ENCODE measurements around the gene SLC4A5. TPM values are rescaled to one million over a fixed set of nuclear protein-coding genes. Genes with fewer than 3 reads are reported as not detected.

SLC4A5 gene
- total and polyA plus RNA-seq, 7 donors: under 0.01 to 12.2 (median 1.8) TPM

DNA sequence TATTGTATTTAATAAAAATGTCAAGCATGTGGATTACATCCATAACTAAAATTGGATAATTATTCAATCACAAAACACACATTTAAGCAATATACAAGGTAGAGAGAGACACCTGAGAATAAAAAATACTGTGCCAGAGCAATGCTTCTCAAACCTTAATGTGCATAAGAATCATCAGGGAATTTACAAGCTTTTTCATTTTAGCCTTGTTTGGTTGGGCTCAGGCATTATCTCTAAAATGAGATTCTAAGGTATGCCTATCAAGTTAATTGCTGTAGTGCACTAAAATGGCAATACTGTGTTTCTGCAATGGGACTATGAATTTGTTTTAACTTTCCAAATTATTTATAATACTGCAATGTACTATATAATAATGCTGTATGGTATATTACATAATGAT is 165.5 kb downstream of the SLC4A5 start:
- intact Hi-C loops (cut with DNase I): loop anchor here (2.0 kb wide), 2 partner anchors 21 to 29 kb away; partner anchors contain the start of gene MTHFD2
- peak overlapping the region; percentile 96 to 99 (median 97) for H3K27ac ChIP-seq
- no peak for TF ChIP-seq EP300 (IDR thresholded peaks at IDR 0.05)
- TF ChIP-seq, protein P1, sequence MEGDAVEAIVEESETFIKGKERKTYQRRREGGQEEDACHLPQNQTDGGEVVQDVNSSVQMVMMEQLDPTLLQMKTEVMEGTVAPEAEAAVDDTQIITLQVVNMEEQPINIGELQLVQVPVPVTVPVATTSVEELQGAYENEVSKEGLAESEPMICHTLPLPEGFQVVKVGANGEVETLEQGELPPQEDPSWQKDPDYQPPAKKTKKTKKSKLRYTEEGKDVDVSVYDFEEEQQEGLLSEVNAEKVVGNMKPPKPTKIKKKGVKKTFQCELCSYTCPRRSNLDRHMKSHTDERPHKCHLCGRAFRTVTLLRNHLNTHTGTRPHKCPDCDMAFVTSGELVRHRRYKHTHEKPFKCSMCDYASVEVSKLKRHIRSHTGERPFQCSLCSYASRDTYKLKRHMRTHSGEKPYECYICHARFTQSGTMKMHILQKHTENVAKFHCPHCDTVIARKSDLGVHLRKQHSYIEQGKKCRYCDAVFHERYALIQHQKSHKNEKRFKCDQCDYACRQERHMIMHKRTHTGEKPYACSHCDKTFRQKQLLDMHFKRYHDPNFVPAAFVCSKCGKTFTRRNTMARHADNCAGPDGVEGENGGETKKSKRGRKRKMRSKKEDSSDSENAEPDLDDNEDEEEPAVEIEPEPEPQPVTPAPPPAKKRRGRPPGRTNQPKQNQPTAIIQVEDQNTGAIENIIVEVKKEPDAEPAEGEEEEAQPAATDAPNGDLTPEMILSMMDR (IDR thresholded peaks at IDR 0.05): no peak
- TF ChIP-seq POLR2A (IDR thresholded peaks at IDR 0.05): no peak
- no peak for TF ChIP-seq POLR2AphosphoS5 (IDR thresholded peaks at IDR 0.05)
- H3K9me3 ChIP-seq: no peaks in the 10 kb centered on the region
- H3K27me3 ChIP-seq: no peaks in the 10 kb centered on the region
- H3K4me3 ChIP-seq: peak overlapping the region; percentile 71 to 98 (median 86)
- DNase-seq: no peak
- H3K36me3 ChIP-seq: no peaks in the 10 kb centered on the region
- peaks cover 0 to 45% (median 37%) of the 10 kb centered on the region in 4 donors for H3K4me1 ChIP-seq

DNA sequence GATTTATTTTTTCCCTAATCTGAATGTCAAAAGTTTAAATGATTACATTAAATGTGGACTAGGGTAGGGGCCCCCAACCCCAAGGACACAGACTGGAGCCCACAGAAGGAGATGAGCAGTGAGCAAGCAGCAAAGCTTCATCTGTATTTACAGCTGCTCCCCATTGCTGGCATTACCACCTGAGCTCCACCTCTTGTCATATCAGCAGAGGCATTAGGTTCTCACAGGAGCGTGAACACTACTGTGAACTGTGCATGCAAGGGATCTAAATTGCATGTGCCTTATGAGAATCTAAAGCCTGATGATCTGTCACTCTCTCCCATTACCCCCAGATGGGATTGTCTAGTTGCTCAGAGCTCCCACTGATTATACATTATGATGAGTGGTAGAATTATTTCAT is 168.3 kb downstream of the SLC4A5 start:
- Histone ChIP-seq H3K4me1 (peaks cover 0 to 45% (median 38%) of the 10 kb centered on the region in 4 donors), H3K9me3 (no peaks in the 10 kb centered on the region), H3K36me3 (peaks cover 3 to 26% (median 16%) of the 10 kb centered on the region in 4 donors), H3K4me3 (no peak overlapping the region), H3K27ac (no peak overlapping the region), H3K27me3 (no peaks in the 10 kb centered on the region)
- intact Hi-C loops (cut with DNase I): no loop called here
- TF ChIP-seq POLR2A (IDR thresholded peaks at IDR 0.05): no peak
- no peak for TF ChIP-seq EP300 (IDR thresholded peaks at IDR 0.05)
- TF ChIP-seq, protein P1 (IDR thresholded peaks at IDR 0.05): no peak
- TF ChIP-seq POLR2AphosphoS5 (IDR thresholded peaks at IDR 0.05): no peak
- no peak for DNase-seq
- WGBS, 2 donors: 86 to 97% methylated on average over 1 of the region's 1 CpG

DNA sequence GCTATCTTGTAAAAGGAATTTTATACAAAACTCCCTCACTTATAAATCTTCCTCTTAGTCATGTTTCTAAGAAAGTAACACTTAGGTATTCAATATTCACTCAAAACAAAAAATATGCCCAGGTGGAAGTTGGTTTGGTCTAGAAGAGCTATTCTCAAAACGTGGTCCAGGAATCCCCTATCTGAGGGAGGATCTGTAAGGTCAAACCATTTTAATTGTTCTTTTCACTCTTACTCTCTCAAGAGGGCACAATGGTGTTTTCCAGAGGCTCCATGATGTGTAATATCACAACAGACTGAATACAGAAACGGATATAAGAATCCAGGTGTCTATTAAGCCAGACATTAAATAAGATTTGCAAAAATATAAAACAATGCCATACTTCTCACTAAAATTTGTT is 174.5 kb downstream of the SLC4A5 start:
- intact Hi-C loops (cut with DNase I): no loop called here
- no peaks in the 10 kb centered on the region for H3K9me3 ChIP-seq
- H3K27me3 ChIP-seq: no peaks in the 10 kb centered on the region
- TF ChIP-seq, protein P1 (IDR thresholded peaks at IDR 0.05): no peak
- TF ChIP-seq EP300 (IDR thresholded peaks at IDR 0.05): no peak
- no peak for TF ChIP-seq POLR2AphosphoS5 (IDR thresholded peaks at IDR 0.05)
- H3K36me3 ChIP-seq: peaks cover 11 to 87% (median 50%) of the 10 kb centered on the region in 4 donors
- H3K27ac ChIP-seq: no peak overlapping the region
- H3K4me1 ChIP-seq: peaks cover 0 to 6% (median 3%) of the 10 kb centered on the region in 4 donors
- no peak overlapping the region for H3K4me3 ChIP-seq
- DNase-seq: no peak
- 72 to 80% methylated on average over 2 of the region's 2 CpGs for WGBS, 2 donors

Small RNAs within 50 kb of the gene (small RNA-seq; reads per million reads assigned to genes)
- gene RNU6-542P (0 reads per million in 3 donors), gene TAF13P2 (0 reads per million in 3 donors)

Other genes with a start within 250 kb of the SLC4A5 start
- gene BOLA3, start 195.5 kb downstream of the SLC4A5 start, total RNA-seq: 10 to 100 TPM; 26.1 to 44.4 (median 34.3) TPM
- gene BOLA3, start 195.5 kb downstream of the SLC4A5 start, polyA plus RNA-seq: 100 to 1,000 TPM in 2 of 3 donors, 10 to 100 TPM in 1; 47.9 to 131 (median 109) TPM
- 100 to 1,000 TPM in 2 of 4 donors, 10 to 100 TPM in 2; 80.0 to 108 (median 95.6) TPM for gene MOB1A, start 164.5 kb downstream of the SLC4A5 start, total RNA-seq
- gene MOB1A, start 164.5 kb downstream of the SLC4A5 start, polyA plus RNA-seq: 10 to 100 TPM; 51.1 to 85.1 (median 64.2) TPM
- gene MTHFD2, start 144.8 kb downstream of the SLC4A5 start, total RNA-seq: 10 to 100 TPM; 12.7 to 26.2 (median 19.7) TPM
- 10 to 100 TPM; 31.2 to 59.4 (median 34.2) TPM for gene MTHFD2, start 144.8 kb downstream of the SLC4A5 start, polyA plus RNA-seq
- gene DCTN1, start 36.9 kb upstream of the SLC4A5 start, total RNA-seq: 100 to 1,000 TPM in 3 of 4 donors, 10 to 100 TPM in 1; 99.2 to 137 (median 107) TPM
- gene DCTN1, start 36.9 kb upstream of the SLC4A5 start, polyA plus RNA-seq: 10 to 100 TPM; 67.3 to 93.2 (median 69.4) TPM
- gene C2orf81, start 78.2 kb upstream of the SLC4A5 start, total RNA-seq: 1 to 10 TPM in 3 of 4 donors, not detected in 1; 1.4 to 2.2 (median 2.0) TPM
- gene C2orf81, start 78.2 kb upstream of the SLC4A5 start, polyA plus RNA-seq: 1 to 10 TPM in 2 of 3 donors, under 1 TPM in 1; 0.46 to 2.0 (median 1.8) TPM
- gene WDR54, start 78.3 kb upstream of the SLC4A5 start, total RNA-seq: 10 to 100 TPM in 2 of 4 donors, 1 to 10 TPM in 2; 7.5 to 13.3 (median 9.8) TPM
- 10 to 100 TPM in 1 of 3 donors, 1 to 10 TPM in 2; 3.0 to 13.6 (median 3.2) TPM for gene WDR54, start 78.3 kb upstream of the SLC4A5 start, polyA plus RNA-seq
- gene RTKN, start 98.5 kb upstream of the SLC4A5 start, total RNA-seq: 10 to 100 TPM; 13.5 to 20.0 (median 17.0) TPM
- gene RTKN, start 98.5 kb upstream of the SLC4A5 start, polyA plus RNA-seq: 10 to 100 TPM; 15.0 to 44.6 (median 16.2) TPM
- 10 to 100 TPM in 2 of 4 donors, 1 to 10 TPM in 2; 7.5 to 41.8 (median 15.0) TPM for gene INO80B, start 111.7 kb upstream of the SLC4A5 start, total RNA-seq
- 10 to 100 TPM; 12.9 to 36.9 (median 19.2) TPM for gene INO80B, start 111.7 kb upstream of the SLC4A5 start, polyA plus RNA-seq
- 10 to 100 TPM; 63.1 to 89.2 (median 74.1) TPM for gene WBP1, start 115.0 kb upstream of the SLC4A5 start, total RNA-seq
- 10 to 100 TPM; 59.2 to 61.3 (median 59.3) TPM for gene WBP1, start 115.0 kb upstream of the SLC4A5 start, polyA plus RNA-seq
- gene MOGS, start 122.0 kb upstream of the SLC4A5 start, total RNA-seq: 10 to 100 TPM; 21.4 to 34.3 (median 26.3) TPM
- gene MOGS, start 122.0 kb upstream of the SLC4A5 start, polyA plus RNA-seq: 10 to 100 TPM in 2 of 3 donors, 1 to 10 TPM in 1; 7.8 to 44.7 (median 10.2) TPM
- 10 to 100 TPM; 10.2 to 77.1 (median 36.7) TPM for gene MRPL53, start 129.3 kb upstream of the SLC4A5 start, total RNA-seq
- 10 to 100 TPM; 57.7 to 75.6 (median 64.7) TPM for gene MRPL53, start 129.3 kb upstream of the SLC4A5 start, polyA plus RNA-seq
- 10 to 100 TPM; 15.8 to 20.9 (median 16.8) TPM for gene CCDC142, start 139.6 kb upstream of the SLC4A5 start, total RNA-seq
- gene CCDC142, start 139.6 kb upstream of the SLC4A5 start, polyA plus RNA-seq: 10 to 100 TPM in 1 of 3 donors, 1 to 10 TPM in 2; 1.8 to 16.8 (median 2.1) TPM
- gene TTC31, start 139.7 kb upstream of the SLC4A5 start, total RNA-seq: 10 to 100 TPM; 18.9 to 29.6 (median 24.1) TPM
- gene TTC31, start 139.7 kb upstream of the SLC4A5 start, polyA plus RNA-seq: 10 to 100 TPM; 12.7 to 22.4 (median 13.8) TPM
- under 1 TPM in 1 of 4 donors, not detected in 3; 0.99 TPM for gene LBX2, start 156.2 kb upstream of the SLC4A5 start, total RNA-seq
- 1 to 10 TPM; 1.3 to 2.4 (median 1.8) TPM for gene LBX2, start 156.2 kb upstream of the SLC4A5 start, polyA plus RNA-seq
- gene PCGF1, start 164.3 kb upstream of the SLC4A5 start, total RNA-seq: 10 to 100 TPM in 3 of 4 donors, 1 to 10 TPM in 1; 8.9 to 22.8 (median 16.0) TPM
- gene PCGF1, start 164.3 kb upstream of the SLC4A5 start, polyA plus RNA-seq: 10 to 100 TPM; 12.6 to 22.8 (median 15.7) TPM
- gene TLX2, start 171.0 kb upstream of the SLC4A5 start, total RNA-seq: 1 to 10 TPM; 1.2 to 2.5 (median 1.8) TPM
- gene TLX2, start 171.0 kb upstream of the SLC4A5 start, polyA plus RNA-seq: 1 to 10 TPM in 1 of 3 donors, not detected in 2; 1.0 TPM
- gene DQX1, start 182.8 kb upstream of the SLC4A5 start, total RNA-seq: not detected
- 10 to 100 TPM in 2 of 3 donors, 1 to 10 TPM in 1; 7.2 to 15.6 (median 13.2) TPM for gene DQX1, start 182.8 kb upstream of the SLC4A5 start, polyA plus RNA-seq
- 100 to 1,000 TPM in 1 of 4 donors, 10 to 100 TPM in 3; 76.5 to 133 (median 83.1) TPM for gene AUP1, start 186.3 kb upstream of the SLC4A5 start, total RNA-seq
- gene AUP1, start 186.3 kb upstream of the SLC4A5 start, polyA plus RNA-seq: 100 to 1,000 TPM in 1 of 3 donors, 10 to 100 TPM in 2; 46.5 to 178 (median 47.4) TPM
- 10 to 100 TPM; 28.2 to 39.3 (median 31.8) TPM for gene HTRA2, start 186.5 kb upstream of the SLC4A5 start, total RNA-seq
- gene HTRA2, start 186.5 kb upstream of the SLC4A5 start, polyA plus RNA-seq: 10 to 100 TPM; 19.7 to 39.8 (median 22.8) TPM
- 1 to 10 TPM; 5.4 to 7.9 (median 7.8) TPM for gene LOXL3, start 210.5 kb upstream of the SLC4A5 start, total RNA-seq
- 1 to 10 TPM in 2 of 3 donors, under 1 TPM in 1; 0.60 to 3.5 (median 1.8) TPM for gene LOXL3, start 210.5 kb upstream of the SLC4A5 start, polyA plus RNA-seq
- 10 to 100 TPM; 16.1 to 21.4 (median 18.1) TPM for gene DOK1, start 211.3 kb upstream of the SLC4A5 start, total RNA-seq
- gene DOK1, start 211.3 kb upstream of the SLC4A5 start, polyA plus RNA-seq: 10 to 100 TPM; 17.1 to 24.9 (median 22.8) TPM